ENCODE measurements around the gene AFDN.

Gene AFDN

DNA sequence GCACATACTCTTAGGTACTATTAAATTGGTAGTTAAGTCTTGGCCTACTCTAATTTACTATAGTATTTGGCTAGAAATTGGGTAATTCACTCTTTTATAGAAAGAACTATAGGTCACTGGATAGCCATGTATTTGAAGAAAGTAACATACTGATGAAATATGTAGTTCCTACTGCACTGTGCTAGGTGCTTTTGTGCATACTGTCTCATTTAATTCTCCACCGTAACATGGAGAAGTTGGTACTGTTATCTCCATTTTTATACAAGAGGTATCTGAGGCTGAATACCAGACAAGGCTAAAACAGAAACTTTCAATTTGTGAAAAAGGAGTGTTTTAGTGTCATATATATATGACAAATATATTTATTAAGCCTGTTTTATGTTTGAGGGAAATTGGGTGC, 29.8 kb downstream of the AFDN start:
- no peak overlapping the region for H2AFZ ChIP-seq (ENCODE audit: low read length)
- H4K20me1 ChIP-seq (ENCODE audit: insufficient read depth, low read length, poor library complexity, severe bottlenecking) = no peaks in the 10 kb centered on the region
- H3K4me3 ChIP-seq (ENCODE audit: low read length, poor library complexity, severe bottlenecking) = no peak overlapping the region
- H3K4me1 ChIP-seq (ENCODE audit: insufficient read depth, low read length, poor library complexity, severe bottlenecking) = no peaks in the 10 kb centered on the region
- no peaks in the 10 kb centered on the region for H3K79me2 ChIP-seq (ENCODE audit: insufficient read depth, low read length)
- H3K36me3 ChIP-seq (ENCODE audit: insufficient read depth, low read length) = no peaks in the 10 kb centered on the region
- no peaks in the 10 kb centered on the region for H3F3A ChIP-seq (ENCODE audit: low read depth)
- TF ChIP-seq EZH2phosphoT487 (IDR thresholded peaks at IDR 0.05; ENCODE audit: borderline replicate concordance) = no peak
- TF ChIP-seq, protein P1, sequence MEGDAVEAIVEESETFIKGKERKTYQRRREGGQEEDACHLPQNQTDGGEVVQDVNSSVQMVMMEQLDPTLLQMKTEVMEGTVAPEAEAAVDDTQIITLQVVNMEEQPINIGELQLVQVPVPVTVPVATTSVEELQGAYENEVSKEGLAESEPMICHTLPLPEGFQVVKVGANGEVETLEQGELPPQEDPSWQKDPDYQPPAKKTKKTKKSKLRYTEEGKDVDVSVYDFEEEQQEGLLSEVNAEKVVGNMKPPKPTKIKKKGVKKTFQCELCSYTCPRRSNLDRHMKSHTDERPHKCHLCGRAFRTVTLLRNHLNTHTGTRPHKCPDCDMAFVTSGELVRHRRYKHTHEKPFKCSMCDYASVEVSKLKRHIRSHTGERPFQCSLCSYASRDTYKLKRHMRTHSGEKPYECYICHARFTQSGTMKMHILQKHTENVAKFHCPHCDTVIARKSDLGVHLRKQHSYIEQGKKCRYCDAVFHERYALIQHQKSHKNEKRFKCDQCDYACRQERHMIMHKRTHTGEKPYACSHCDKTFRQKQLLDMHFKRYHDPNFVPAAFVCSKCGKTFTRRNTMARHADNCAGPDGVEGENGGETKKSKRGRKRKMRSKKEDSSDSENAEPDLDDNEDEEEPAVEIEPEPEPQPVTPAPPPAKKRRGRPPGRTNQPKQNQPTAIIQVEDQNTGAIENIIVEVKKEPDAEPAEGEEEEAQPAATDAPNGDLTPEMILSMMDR (conservative IDR thresholded peaks at IDR 0.05; ENCODE audit: low read length) = no peak
- H3K9me2 ChIP-seq (replicated peaks; ENCODE audit: low read depth, low read length) = no peaks in the 10 kb centered on the region
- no peak overlapping the region for H3K4me2 ChIP-seq (ENCODE audit: low read depth, low read length, poor library complexity, severe bottlenecking)
- H3K27me3 ChIP-seq (ENCODE audit: insufficient read depth, low read length, poor library complexity, severe bottlenecking) = no peaks in the 10 kb centered on the region
- H3K9me3 ChIP-seq (ENCODE audit: insufficient read depth, low read depth, low read length) = peaks cover 3% of the 10 kb centered on the region; the same call in 1 of the 2 replicates
- no peak overlapping the region for H3K9ac ChIP-seq (ENCODE audit: low read depth, low read length, poor library complexity, severe bottlenecking)

DNA sequence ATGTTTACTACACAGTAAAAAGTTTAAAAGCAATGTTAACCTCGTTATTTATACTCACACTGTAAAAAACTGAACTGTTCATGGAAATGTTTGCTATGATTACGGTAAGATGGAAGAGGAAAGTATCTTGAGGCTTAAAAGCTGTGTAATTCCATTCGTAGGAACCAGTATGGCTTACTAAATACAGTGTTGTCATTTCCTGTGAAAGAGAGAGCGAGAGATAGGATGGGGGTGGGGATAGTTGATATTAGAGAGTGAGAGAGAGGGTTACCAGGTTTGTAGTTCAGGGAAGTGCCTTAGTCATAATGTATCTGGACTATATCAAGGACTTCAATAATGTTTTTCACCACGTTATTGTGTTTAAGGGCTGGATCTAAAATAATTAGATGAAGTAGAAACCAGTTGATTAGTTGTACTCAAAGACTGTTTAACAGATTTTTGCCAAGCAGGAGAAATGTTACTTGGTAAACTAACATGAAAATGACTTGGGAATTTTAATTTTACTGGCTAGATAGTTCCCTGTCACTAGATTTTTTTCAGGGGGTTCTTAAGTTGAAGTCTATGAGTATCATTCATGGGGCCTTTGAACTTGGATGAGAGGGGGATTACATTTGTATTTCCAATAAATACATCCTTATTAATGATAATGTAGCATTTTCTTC, 30.4 kb downstream of the AFDN start:
- H3K9me2 ChIP-seq (replicated peaks; ENCODE audit: low read depth, low read length) = no peaks in the 10 kb centered on the region
- no peaks in the 10 kb centered on the region for H3K4me1 ChIP-seq (ENCODE audit: insufficient read depth, low read length, poor library complexity, severe bottlenecking)
- no peak for TF ChIP-seq EZH2phosphoT487 (IDR thresholded peaks at IDR 0.05; ENCODE audit: borderline replicate concordance)
- TF ChIP-seq, protein P1 (conservative IDR thresholded peaks at IDR 0.05; ENCODE audit: low read length) = no peak
- no peak overlapping the region for H3K4me3 ChIP-seq (ENCODE audit: low read length, poor library complexity, severe bottlenecking)
- H2AFZ ChIP-seq (ENCODE audit: low read length) = no peak overlapping the region
- no peaks in the 10 kb centered on the region for H4K20me1 ChIP-seq (ENCODE audit: insufficient read depth, low read length, poor library complexity, severe bottlenecking)
- no peaks in the 10 kb centered on the region for H3K27me3 ChIP-seq (ENCODE audit: insufficient read depth, low read length, poor library complexity, severe bottlenecking)
- peaks cover 3% of the 10 kb centered on the region; the same call in 1 of the 2 replicates for H3K9me3 ChIP-seq (ENCODE audit: insufficient read depth, low read depth, low read length)
- no peaks in the 10 kb centered on the region for H3K79me2 ChIP-seq (ENCODE audit: insufficient read depth, low read length)
- no peak overlapping the region for H3K4me2 ChIP-seq (ENCODE audit: low read depth, low read length, poor library complexity, severe bottlenecking)
- H3F3A ChIP-seq (ENCODE audit: low read depth) = no peaks in the 10 kb centered on the region
- no peaks in the 10 kb centered on the region for H3K36me3 ChIP-seq (ENCODE audit: insufficient read depth, low read length)
- no peak overlapping the region for H3K9ac ChIP-seq (ENCODE audit: low read depth, low read length, poor library complexity, severe bottlenecking)

DNA sequence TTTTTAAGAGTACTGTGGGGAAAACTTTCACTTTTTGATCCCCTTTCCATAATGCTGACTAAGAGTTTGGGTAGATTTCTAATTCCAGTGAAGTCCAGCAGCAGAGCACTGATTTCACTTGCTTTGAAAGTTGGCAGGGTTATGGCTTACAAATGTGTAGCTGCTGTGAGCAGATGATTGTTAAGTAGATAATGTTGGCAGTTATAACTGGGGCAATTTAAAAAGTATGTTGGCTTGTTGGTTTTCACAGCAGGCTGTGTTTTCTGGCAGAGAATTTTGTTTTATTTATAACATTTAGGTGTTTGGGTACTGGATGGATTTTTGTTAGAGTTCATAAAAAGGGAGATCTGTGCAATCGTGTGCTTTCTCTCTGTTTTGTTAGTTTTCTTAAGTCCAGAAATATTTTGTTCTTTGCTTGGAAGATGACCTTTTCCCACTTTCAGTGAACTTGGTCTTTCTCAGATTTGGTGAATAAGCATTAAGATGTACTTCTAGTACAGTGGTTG, 31.4 kb downstream of the AFDN start:
- no peaks in the 10 kb centered on the region for H3K4me1 ChIP-seq (ENCODE audit: insufficient read depth, low read length, poor library complexity, severe bottlenecking)
- H3K4me3 ChIP-seq (ENCODE audit: low read length, poor library complexity, severe bottlenecking) = no peak overlapping the region
- H3K4me2 ChIP-seq (ENCODE audit: low read depth, low read length, poor library complexity, severe bottlenecking) = no peak overlapping the region
- TF ChIP-seq, protein P1 (conservative IDR thresholded peaks at IDR 0.05; ENCODE audit: low read length) = no peak
- no peak for TF ChIP-seq EZH2phosphoT487 (IDR thresholded peaks at IDR 0.05; ENCODE audit: borderline replicate concordance)
- H4K20me1 ChIP-seq (ENCODE audit: insufficient read depth, low read length, poor library complexity, severe bottlenecking) = no peaks in the 10 kb centered on the region
- H3F3A ChIP-seq (ENCODE audit: low read depth) = no peaks in the 10 kb centered on the region
- no peaks in the 10 kb centered on the region for H3K27me3 ChIP-seq (ENCODE audit: insufficient read depth, low read length, poor library complexity, severe bottlenecking)
- no peaks in the 10 kb centered on the region for H3K36me3 ChIP-seq (ENCODE audit: insufficient read depth, low read length)
- no peaks in the 10 kb centered on the region for H3K79me2 ChIP-seq (ENCODE audit: insufficient read depth, low read length)
- no peak overlapping the region for H2AFZ ChIP-seq (ENCODE audit: low read length)
- no peaks in the 10 kb centered on the region for H3K9me2 ChIP-seq (replicated peaks; ENCODE audit: low read depth, low read length)
- H3K9me3 ChIP-seq (ENCODE audit: insufficient read depth, low read depth, low read length) = peaks cover 3% of the 10 kb centered on the region; the same call in 1 of the 2 replicates
- H3K9ac ChIP-seq (ENCODE audit: low read depth, low read length, poor library complexity, severe bottlenecking) = no peak overlapping the region
